Erythroblast (primary cell): Measurements from ENCODE around the gene RNF223.

Experiments used
- GATA1 ChIP-seq: IDR thresholded peaks from 2 replicates; pipeline ENCODE4 v1.6.1; 2011; ENCODE audit warnings: low read depth, mild to moderate bottlenecking, control low read depth, low read length, moderate library complexity
- POLR2A ChIP-seq: IDR thresholded peaks from 2 replicates; pipeline ENCODE4 v1.6.1; 2011; ENCODE audit warnings: mild to moderate bottlenecking, low read length

- no peak for TF ChIP-seq POLR2A
- no peak for TF ChIP-seq GATA1
Measured at GRCh38 chr1:1085911-1086841, 12.1 kb upstream of the RNF223 start.
